HG03103 (cell line): ENCODE results near the gene SETDB2.

Experiments
- ATAC-seq: cut with Tn5 transposase; IDR thresholded peaks from one replicate; pipeline ENCODE4 v1.9.1; 2021; ENCODE audit warnings: low read depth; ENCODE audit not compliant: unreplicated experiment

The SETDB2 gene, protein sequence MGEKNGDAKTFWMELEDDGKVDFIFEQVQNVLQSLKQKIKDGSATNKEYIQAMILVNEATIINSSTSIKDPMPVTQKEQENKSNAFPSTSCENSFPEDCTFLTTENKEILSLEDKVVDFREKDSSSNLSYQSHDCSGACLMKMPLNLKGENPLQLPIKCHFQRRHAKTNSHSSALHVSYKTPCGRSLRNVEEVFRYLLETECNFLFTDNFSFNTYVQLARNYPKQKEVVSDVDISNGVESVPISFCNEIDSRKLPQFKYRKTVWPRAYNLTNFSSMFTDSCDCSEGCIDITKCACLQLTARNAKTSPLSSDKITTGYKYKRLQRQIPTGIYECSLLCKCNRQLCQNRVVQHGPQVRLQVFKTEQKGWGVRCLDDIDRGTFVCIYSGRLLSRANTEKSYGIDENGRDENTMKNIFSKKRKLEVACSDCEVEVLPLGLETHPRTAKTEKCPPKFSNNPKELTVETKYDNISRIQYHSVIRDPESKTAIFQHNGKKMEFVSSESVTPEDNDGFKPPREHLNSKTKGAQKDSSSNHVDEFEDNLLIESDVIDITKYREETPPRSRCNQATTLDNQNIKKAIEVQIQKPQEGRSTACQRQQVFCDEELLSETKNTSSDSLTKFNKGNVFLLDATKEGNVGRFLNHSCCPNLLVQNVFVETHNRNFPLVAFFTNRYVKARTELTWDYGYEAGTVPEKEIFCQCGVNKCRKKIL

DNA sequence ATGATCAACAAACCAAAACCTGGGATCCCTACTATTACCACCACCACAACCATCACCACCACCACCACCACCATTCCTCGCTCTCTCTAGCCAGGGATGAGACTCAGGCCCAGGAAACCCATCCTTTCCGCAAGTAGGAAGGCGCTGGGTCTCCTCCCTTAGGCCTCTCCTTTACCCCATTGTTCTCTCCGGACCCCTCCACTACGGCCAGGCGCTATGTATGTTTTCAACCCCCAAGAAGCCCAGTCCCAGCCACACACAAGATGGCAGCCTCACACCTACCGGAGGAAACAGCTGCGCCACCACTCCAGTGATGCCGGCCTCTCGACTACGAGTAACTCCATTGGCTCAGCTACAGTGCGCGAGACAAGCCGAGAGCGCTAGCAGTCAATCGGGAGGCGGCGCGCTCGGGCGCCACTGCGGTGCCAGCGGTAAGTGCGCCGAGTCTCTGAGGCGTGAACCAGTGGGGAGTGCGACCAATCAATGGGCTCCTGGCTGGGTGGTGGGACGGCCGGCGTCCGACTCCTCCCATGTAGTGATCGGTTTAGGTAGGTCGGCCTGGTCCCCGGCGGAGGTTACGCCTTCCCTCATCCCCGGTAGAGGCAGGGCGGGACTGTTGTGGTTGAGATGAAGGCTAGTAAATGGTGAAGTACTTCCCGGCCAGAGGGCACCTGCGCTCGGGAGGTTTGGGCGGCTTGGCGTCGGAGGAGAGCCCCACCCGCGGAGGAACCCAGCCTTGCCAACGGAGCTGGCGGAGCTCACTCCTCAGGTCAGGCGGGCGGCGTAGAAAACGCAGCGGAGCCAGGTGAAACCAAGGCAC, at the start of gene SETDB2, which contains the start of gene CAB39L:
Gene SETDB2, plus strand, starts transcription at position 571 of the 820 bp plus-strand sequence. CDS start 7,620 bp downstream, outside the sequence.
Gene CAB39L, minus strand, starts transcription at position 361 of the 820 bp plus-strand sequence. CDS start 61,154 bp downstream, outside the sequence.
- ATAC-seq = peak; percentile 91

DNA sequence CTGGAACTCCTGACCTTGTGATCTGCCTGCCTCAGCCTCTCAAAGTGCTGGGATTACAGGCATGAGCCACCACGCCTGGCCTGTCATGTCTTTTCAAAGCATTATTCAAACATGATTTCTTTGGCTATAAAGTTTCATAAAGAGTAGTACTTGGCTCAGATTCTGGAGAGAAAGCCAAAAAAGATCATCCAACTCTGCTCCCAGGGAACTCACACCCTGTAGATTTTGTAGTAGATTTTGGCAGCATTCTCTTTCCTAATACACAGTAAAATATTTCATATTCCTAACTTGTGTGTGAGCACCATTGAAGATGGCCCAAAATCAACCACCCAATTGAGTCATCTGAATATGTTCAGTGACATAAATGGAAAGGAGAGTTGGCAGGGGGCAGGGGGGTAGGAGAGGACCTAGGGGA, 48.6 kb upstream of the SETDB2 start:
- ATAC-seq = no peak

DNA sequence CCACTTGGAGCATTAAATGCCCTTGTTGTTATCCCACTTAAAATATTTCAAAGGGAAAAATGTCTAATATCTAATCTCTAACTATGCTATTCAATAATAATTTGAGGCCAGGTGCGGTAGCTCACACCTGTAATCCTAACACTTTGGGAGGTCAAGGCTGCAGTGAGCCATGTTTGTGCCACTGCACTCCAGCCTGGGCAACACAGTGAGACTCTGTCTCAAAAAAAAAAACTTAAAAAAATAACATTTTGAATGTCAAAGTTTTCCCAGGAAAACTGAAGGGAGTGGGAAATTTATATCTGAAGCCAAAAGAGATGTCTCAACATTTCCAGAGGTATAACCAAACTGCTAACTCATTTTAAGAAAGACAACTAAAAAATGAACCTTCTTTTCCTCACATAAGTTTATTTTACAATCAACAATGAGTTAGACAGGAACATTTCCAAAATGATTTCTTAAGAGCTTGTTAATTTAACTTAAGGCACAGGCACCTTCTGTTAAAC, 48.1 kb upstream of the SETDB2 start:
- ATAC-seq = no peak

- ATAC-seq = no peak
Measured at GRCh38 chr13:49399801-49400472, 44.1 kb upstream of the SETDB2 start.

GRCh38 chr13:49400755-49401659, 43.1 kb upstream of the SETDB2 start:
- peak; percentile 81 for ATAC-seq

DNA sequence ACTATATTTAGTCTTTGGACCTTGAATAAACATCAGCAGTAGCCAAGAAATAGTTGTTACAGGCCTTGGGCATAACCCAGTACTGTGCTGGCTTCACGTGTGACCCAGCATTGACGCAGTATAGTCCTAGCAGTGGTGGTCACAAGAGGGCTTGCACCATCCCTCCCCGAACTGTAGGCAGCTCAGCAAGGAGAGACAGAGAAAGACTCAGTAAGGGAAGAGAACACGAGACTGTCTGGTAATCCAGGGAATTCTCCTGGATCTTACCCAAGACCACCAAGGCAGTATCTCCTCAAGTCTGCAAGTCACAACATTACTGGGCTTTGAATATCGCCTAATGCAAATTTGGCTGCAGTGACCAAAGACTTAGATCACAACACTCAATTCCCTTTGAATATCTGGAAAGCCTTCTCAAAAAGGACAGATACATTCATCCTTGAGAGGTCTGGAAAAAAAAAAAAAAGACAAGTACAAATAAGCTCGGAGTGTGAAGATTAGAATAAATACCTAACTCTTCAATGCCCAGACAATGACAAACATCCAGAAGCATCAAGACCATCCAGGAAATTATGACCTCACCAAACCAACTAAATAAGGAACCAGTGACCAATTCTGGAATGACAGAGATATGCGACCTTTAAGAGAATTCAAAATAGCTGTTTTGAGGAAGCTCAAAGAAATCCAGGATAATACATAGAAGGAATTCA, 39.9 kb upstream of the SETDB2 start:
- ATAC-seq = no peak

DNA sequence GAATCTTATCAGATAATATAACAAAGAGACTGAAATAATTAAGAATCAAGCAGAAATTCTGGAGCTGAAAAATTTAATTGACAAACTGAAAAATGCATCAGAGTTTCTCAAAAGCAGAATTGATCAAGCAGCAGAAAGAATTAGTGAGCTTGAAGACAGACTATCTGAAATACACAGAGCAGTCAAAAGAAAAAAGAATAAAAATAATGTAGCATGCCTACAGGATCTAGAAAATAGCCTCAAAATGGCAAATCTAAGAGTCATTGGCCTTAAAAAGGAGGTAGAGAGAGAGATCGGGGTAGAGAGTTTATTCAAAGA, 39.4 kb upstream of the SETDB2 start:
- ATAC-seq = no peak

- no peak for ATAC-seq
Measured at GRCh38 chr13:49407068-49407467, 37.0 kb upstream of the SETDB2 start.

- no peak for ATAC-seq
Measured at GRCh38 chr13:49407936-49408335, 36.1 kb upstream of the SETDB2 start.

- ATAC-seq = no peak
Measured at GRCh38 chr13:49409008-49409407, 35.1 kb upstream of the SETDB2 start.

DNA sequence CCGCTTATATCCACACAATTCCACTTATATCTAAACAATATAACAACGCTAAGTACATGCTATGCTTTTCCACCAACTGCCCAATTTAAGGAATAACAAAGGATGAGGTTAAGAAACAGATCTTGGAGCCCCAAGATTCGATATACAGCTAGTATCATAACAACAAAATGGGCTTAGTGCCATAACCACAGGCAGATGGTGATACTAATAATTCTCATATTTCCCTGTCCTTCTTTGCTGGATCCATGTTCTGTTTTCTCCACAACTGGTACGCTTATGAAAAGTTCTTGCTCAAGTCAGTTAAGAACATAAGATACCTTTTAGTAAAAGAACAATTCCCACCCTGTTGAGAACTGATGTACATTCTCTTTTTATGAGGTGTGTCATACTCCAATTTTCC, 34.1 kb upstream of the SETDB2 start:
- no peak for ATAC-seq

GRCh38 chr13:49410477-49410876, 33.6 kb upstream of the SETDB2 start:
- no peak for ATAC-seq

DNA sequence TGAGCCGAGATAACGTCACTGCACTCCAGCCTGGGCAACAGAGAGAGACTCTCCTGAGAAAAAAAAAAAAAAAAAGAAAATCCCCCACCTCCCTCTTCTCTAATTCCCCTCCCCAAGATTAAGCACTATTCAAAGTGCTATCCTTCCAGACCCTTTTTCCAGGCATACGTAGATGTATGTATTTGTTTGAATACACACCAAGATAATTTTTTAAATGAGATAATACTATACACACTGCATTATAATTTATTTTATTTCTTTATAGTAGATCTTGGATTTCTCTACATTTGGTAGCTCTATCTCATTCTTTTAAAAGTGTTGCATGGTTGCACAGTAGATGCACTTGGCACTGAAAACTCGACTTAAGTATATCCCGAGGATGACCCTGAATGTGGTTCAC, 32.7 kb upstream of the SETDB2 start:
- ATAC-seq = no peak

DNA sequence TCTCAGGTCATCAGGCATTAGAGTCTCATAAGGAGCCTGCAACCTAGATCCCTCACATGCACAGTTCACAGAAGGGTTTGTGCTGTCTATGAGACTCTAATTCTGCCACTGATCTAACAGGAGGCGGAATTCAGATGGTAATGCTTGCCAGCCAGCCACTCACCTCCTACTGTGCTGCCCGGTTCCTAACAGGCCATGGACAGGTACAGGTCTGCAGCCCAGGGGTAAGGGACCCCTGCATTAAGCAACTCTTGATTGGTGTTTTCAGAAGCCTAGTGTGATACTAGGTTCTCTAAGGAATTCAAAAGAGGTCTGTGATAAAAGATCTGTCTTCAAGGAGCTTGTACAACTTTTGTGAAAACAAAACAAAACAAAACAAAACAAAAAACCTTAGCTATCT, 31.3 kb upstream of the SETDB2 start:
- ATAC-seq = no peak

DNA sequence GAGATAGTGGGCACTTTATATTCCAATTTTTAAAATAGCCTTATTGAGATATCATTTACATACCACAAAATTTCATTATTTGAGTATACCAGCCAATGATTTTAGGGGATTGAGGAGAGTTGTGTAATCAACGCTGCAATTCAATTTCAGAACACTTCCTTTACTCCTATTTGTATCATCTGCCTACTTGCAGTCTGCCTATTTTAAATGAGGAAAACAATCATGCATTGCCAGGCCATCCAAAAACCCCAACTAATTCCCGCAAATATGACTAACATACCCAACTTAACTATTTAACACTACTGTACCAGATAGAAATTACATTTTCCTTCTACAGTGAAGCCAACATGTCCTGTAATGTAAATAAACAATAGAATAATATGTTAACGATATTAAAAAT, 26.9 kb upstream of the SETDB2 start:
- ATAC-seq = no peak

- ATAC-seq = no peak
Measured at GRCh38 chr13:49418206-49418605, 25.9 kb upstream of the SETDB2 start.

GRCh38 chr13:49419276-49419675, 24.8 kb upstream of the SETDB2 start:
- no peak for ATAC-seq

DNA sequence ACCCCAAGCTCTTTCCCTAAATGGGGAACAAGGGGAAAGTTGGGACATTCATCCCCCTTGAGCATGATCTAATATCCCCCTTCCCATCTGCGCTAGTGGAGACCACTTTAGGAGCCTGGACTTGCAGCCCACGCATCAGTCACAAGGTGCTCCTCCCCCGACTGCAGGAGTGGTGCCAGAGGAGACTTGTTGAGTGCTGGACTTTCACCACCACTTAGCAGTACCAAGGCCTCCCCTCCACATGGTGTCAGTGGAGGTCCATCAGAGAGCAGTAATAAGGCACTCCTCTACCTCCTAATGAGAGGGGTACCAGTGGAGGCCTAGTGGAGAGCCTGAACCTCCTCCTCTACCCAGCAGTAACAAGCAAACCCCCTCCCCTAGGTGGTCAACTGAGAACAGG, 22.7 kb upstream of the SETDB2 start:
- peak; percentile 61 for ATAC-seq
